ENCODE measurements around the gene WSCD1. TPM values are rescaled to one million over a fixed set of nuclear protein-coding genes. Genes with fewer than 3 reads are reported as not detected.

WSCD1 gene
- total and polyA plus RNA-seq, 4 experiments from 2014 or later = 0.29 to 0.47 TPM; not detected in 2

GRCh38 chr17:6160232-6160555 is 90.0 kb downstream of the WSCD1 start:
- intact Hi-C loops (cut with micrococcal nuclease) = no loop called here
- H3K27me3 ChIP-seq (ENCODE audit: insufficient read depth, low read length) = no peaks in the 10 kb centered on the region
- no peak overlapping the region for H3K4me3 ChIP-seq (ENCODE audit: low read length in 2 of 2)
- no peaks in the 10 kb centered on the region for H3K4me1 ChIP-seq (ENCODE audit: insufficient read depth, low read length)
- no peak overlapping the region for H3K27ac Mint-ChIP-seq
- ChIA-PET POLR2A (ENCODE audit: partially characterized antibody) (no interaction called here), CTCF (ENCODE audit: partially characterized antibody) (no interaction called here)
- H3K4me1 Mint-ChIP-seq = no peaks in the 10 kb centered on the region
- H3K27ac ChIP-seq (ENCODE audit: low read depth, low read length) = no peak overlapping the region
- DNase-seq = no peak
- peaks cover 7 to 29% of the 10 kb centered on the region in 2 donors for H3K27me3 Mint-ChIP-seq
- H3K36me3 Mint-ChIP-seq = no peaks in the 10 kb centered on the region
- H3K36me3 ChIP-seq (ENCODE audit: insufficient read depth, low read length) = no peaks in the 10 kb centered on the region
- H3K4me3 Mint-ChIP-seq = no peak overlapping the region
- no peaks in the 10 kb centered on the region for H3K9me3 ChIP-seq (ENCODE audit: control insufficient read depth in 1 of 2, low read length in 2 of 2)
- no peaks in the 10 kb centered on the region for H3K9me3 Mint-ChIP-seq

GRCh38 chr17:6160911-6161855 is 91.0 kb downstream of the WSCD1 start:
- Histone ChIP-seq H3K4me3 (ENCODE audit: low read length in 2 of 2) (no peak overlapping the region), H3K4me1 (ENCODE audit: insufficient read depth, low read length) (no peaks in the 10 kb centered on the region), H3K27ac (ENCODE audit: low read depth, low read length) (no peak overlapping the region), H3K9me3 (ENCODE audit: control insufficient read depth in 1 of 2, low read length in 2 of 2) (no peaks in the 10 kb centered on the region), H3K27me3 (ENCODE audit: insufficient read depth, low read length) (no peaks in the 10 kb centered on the region), H3K36me3 (ENCODE audit: insufficient read depth, low read length) (no peaks in the 10 kb centered on the region)
- intact Hi-C loops (cut with micrococcal nuclease) = no loop called here
- Mint-ChIP-seq H3K4me3 (no peak overlapping the region), H3K27ac (no peak overlapping the region), H3K4me1 (no peaks in the 10 kb centered on the region), H3K9me3 (no peaks in the 10 kb centered on the region), H3K36me3 (no peaks in the 10 kb centered on the region), H3K27me3 (peaks cover 7 to 27% of the 10 kb centered on the region in 2 donors)
- ChIA-PET CTCF (ENCODE audit: partially characterized antibody) (no interaction called here), POLR2A (ENCODE audit: partially characterized antibody) (no interaction called here)
- DNase-seq = no peak

DNA sequence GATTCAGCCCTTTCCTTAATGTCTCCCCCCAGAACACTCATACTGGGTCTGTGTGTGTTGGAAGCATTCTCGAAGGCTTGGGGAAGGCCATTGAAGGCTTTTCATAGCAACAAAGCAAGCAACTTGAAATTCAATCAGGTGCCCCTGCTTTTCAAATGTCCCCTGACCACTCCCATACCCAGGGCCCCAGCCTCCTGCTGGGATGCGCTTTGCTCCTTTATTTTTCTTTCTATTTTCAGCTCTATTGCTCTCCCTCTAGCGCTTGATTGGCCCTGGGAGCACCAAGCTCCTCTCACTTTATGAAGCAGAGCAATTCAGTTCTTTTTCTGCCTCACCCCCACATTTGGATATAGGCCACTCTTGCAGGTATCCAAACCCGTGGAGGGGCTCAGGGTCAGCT is 92.0 kb downstream of the WSCD1 start:
- no peak overlapping the region for H3K27ac ChIP-seq (ENCODE audit: low read depth, low read length)
- intact Hi-C loops (cut with micrococcal nuclease) = no loop called here
- POLR2A ChIA-PET (ENCODE audit: partially characterized antibody) = no interaction called here

GRCh38 chr17:6162892-6163291 is 92.7 kb downstream of the WSCD1 start:
- H3K4me1 ChIP-seq (ENCODE audit: insufficient read depth, low read length) = no peaks in the 10 kb centered on the region
- H3K9me3 ChIP-seq (ENCODE audit: control insufficient read depth in 1 of 2, low read length in 2 of 2) = no peaks in the 10 kb centered on the region
- no peak overlapping the region for H3K4me3 ChIP-seq (ENCODE audit: low read length in 2 of 2)
- POLR2A ChIA-PET (ENCODE audit: partially characterized antibody) = no interaction called here
- no peaks in the 10 kb centered on the region for H3K9me3 Mint-ChIP-seq
- H3K4me3 Mint-ChIP-seq = no peak overlapping the region
- H3K36me3 Mint-ChIP-seq = no peaks in the 10 kb centered on the region
- H3K27me3 Mint-ChIP-seq = peaks cover 7 to 31% of the 10 kb centered on the region in 2 donors
- H3K27ac ChIP-seq (ENCODE audit: low read depth, low read length) = no peak overlapping the region
- no peaks in the 10 kb centered on the region for H3K36me3 ChIP-seq (ENCODE audit: insufficient read depth, low read length)
- H3K4me1 Mint-ChIP-seq = no peaks in the 10 kb centered on the region
- H3K27ac Mint-ChIP-seq = no peak overlapping the region
- no peaks in the 10 kb centered on the region for H3K27me3 ChIP-seq (ENCODE audit: insufficient read depth, low read length)
- intact Hi-C loops (cut with micrococcal nuclease) = no loop called here
- CTCF ChIA-PET (ENCODE audit: partially characterized antibody) = no interaction called here
- DNase-seq = no peak

More for the DNA sequence above, 92.0 kb downstream of the WSCD1 start:
- DNase-seq = no peak
- CTCF ChIA-PET (ENCODE audit: partially characterized antibody) = no interaction called here
- H3K36me3 ChIP-seq (ENCODE audit: insufficient read depth, low read length) = no peaks in the 10 kb centered on the region
- H3K36me3 Mint-ChIP-seq = no peaks in the 10 kb centered on the region
- H3K27me3 ChIP-seq (ENCODE audit: insufficient read depth, low read length) = no peaks in the 10 kb centered on the region
- no peak overlapping the region for H3K4me3 ChIP-seq (ENCODE audit: low read length in 2 of 2)
- no peak overlapping the region for H3K27ac Mint-ChIP-seq
- no peaks in the 10 kb centered on the region for H3K9me3 ChIP-seq (ENCODE audit: control insufficient read depth in 1 of 2, low read length in 2 of 2)
- no peaks in the 10 kb centered on the region for H3K9me3 Mint-ChIP-seq
- no peaks in the 10 kb centered on the region for H3K4me1 ChIP-seq (ENCODE audit: insufficient read depth, low read length)
- peaks cover 7 to 32% of the 10 kb centered on the region in 2 donors for H3K27me3 Mint-ChIP-seq
- H3K4me1 Mint-ChIP-seq = no peaks in the 10 kb centered on the region
- no peak overlapping the region for H3K4me3 Mint-ChIP-seq

DNA sequence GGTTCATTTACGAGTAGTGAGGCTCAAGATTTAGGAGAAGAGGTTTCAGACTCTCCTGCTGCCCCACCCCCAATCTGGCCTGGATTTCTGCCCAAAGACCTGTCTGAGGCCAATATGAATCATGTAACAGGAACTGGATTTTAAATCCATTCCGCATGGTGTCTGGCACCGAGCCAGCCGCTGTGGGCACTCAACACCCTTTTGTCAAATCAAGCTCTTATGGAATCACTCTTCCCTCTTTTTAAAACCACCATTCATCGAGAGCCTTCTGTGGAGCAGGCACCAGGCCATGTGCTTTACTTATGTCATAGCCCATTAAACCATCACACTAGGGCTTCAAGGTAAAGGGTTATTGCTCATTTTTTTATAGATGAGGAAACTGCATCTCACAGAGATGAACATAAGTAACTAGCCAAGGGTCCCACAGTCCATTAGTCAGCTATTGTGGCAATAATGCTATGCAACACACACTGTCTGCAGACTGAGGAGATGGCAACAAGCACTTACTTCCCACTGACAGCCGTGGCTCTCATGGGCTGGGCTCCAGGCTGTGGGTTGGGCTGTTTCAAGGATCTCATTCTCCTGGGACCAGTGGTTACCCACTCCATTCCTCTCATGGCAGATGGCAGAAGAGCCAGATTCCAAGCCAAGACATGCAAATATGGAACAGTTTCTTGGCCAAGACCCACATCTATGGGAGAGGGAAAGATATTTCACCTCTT is 93.6 kb downstream of the WSCD1 start:
- Mint-ChIP-seq H3K9me3 (no peaks in the 10 kb centered on the region), H3K4me3 (no peak overlapping the region), H3K4me1 (no peaks in the 10 kb centered on the region), H3K27ac (no peak overlapping the region), H3K36me3 (no peaks in the 10 kb centered on the region), H3K27me3 (peaks cover 9 to 28% of the 10 kb centered on the region in 2 donors)
- POLR2A ChIA-PET (ENCODE audit: partially characterized antibody) = no interaction called here
- DNase-seq = no peak
- CTCF ChIA-PET (ENCODE audit: partially characterized antibody) = no interaction called here
- H3K36me3 ChIP-seq (ENCODE audit: insufficient read depth, low read length) = no peaks in the 10 kb centered on the region
- no peaks in the 10 kb centered on the region for H3K4me1 ChIP-seq (ENCODE audit: insufficient read depth, low read length)
- H3K27ac ChIP-seq (ENCODE audit: low read depth, low read length) = no peak overlapping the region
- H3K27me3 ChIP-seq (ENCODE audit: insufficient read depth, low read length) = no peaks in the 10 kb centered on the region
- no peak overlapping the region for H3K4me3 ChIP-seq (ENCODE audit: low read length in 2 of 2)
- H3K9me3 ChIP-seq (ENCODE audit: control insufficient read depth in 1 of 2, low read length in 2 of 2) = no peaks in the 10 kb centered on the region
- intact Hi-C loops (cut with micrococcal nuclease) = no loop called here

GRCh38 chr17:6164996-6165395 is 94.8 kb downstream of the WSCD1 start:
- Histone ChIP-seq H3K4me3 (ENCODE audit: low read length in 2 of 2) (no peak overlapping the region), H3K27ac (ENCODE audit: low read depth, low read length) (no peak overlapping the region), H3K27me3 (ENCODE audit: insufficient read depth, low read length) (no peaks in the 10 kb centered on the region), H3K36me3 (ENCODE audit: insufficient read depth, low read length) (no peaks in the 10 kb centered on the region), H3K9me3 (ENCODE audit: control insufficient read depth in 1 of 2, low read length in 2 of 2) (no peaks in the 10 kb centered on the region), H3K4me1 (ENCODE audit: insufficient read depth, low read length) (no peaks in the 10 kb centered on the region)
- no peaks in the 10 kb centered on the region for H3K36me3 Mint-ChIP-seq
- H3K27me3 Mint-ChIP-seq = peaks cover 9 to 22% of the 10 kb centered on the region in 2 donors
- no peak overlapping the region for H3K4me3 Mint-ChIP-seq
- no peaks in the 10 kb centered on the region for H3K9me3 Mint-ChIP-seq
- no peaks in the 10 kb centered on the region for H3K4me1 Mint-ChIP-seq
- intact Hi-C loops (cut with micrococcal nuclease) = no loop called here
- ChIA-PET CTCF (ENCODE audit: partially characterized antibody) (no interaction called here), POLR2A (ENCODE audit: partially characterized antibody) (no interaction called here)
- H3K27ac Mint-ChIP-seq = no peak overlapping the region
- no peak for DNase-seq

DNA sequence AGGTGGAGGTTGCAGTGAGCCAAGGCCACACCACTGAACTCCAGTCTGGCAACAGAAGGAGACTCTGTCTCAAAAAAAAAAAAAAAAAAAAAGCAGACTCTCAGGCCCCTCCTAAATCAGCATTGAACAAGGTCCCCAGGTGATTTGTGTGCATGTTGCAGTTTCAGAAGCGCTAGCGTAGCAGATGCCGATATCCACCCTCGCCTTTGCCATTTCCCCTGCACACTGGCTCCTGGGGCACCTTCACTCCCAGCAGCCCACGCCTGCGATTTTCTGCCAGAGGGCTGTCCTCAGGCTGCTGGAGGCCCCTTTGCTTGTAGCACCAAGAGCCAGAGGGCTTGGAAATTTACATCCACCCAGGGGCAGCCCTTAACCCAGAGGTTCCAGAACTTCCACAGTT is 95.6 kb downstream of the WSCD1 start:
- Mint-ChIP-seq H3K9me3 (peaks cover 0 to 3% (median 0%) of the 10 kb centered on the region in 8 donors), H3K4me3 (no peak overlapping the region), H3K36me3 (no peaks in the 10 kb centered on the region), H3K27me3 (peaks cover 6 to 22% of the 10 kb centered on the region in 2 donors), H3K4me1 (no peaks in the 10 kb centered on the region), H3K27ac (no peak overlapping the region)
- CTCF ChIA-PET (ENCODE audit: partially characterized antibody) = no interaction called here
- Histone ChIP-seq H3K4me3 (ENCODE audit: low read length in 2 of 2) (no peak overlapping the region), H3K9me3 (ENCODE audit: control insufficient read depth in 1 of 2, low read length in 2 of 2) (no peaks in the 10 kb centered on the region), H3K27me3 (ENCODE audit: insufficient read depth, low read length) (no peaks in the 10 kb centered on the region), H3K36me3 (ENCODE audit: insufficient read depth, low read length) (no peaks in the 10 kb centered on the region), H3K4me1 (ENCODE audit: insufficient read depth, low read length) (no peaks in the 10 kb centered on the region), H3K27ac (ENCODE audit: low read depth, low read length) (no peak overlapping the region)
- DNase-seq = no peak
- intact Hi-C loops (cut with micrococcal nuclease) = no loop called here
- POLR2A ChIA-PET (ENCODE audit: partially characterized antibody) = no interaction called here
